ENCODE data around the gene PSMD12. TPM values are rescaled to one million over a fixed set of nuclear protein-coding genes. Genes with fewer than 3 reads are reported as not detected.
"Not testable (repeated sequence)": the region's sequence is repeated elsewhere in the genome, so short reads cannot be mapped to it uniquely, and the experiment has no call there.

The PSMD12 gene
- total RNA-seq, 2 donors from 2014 or later, result 20.0 to 31.1 TPM

- H3K27me3 ChIP-seq, result no peaks in the 10 kb centered on the region
- no peak for TF ChIP-seq CTCF (IDR thresholded peaks at IDR 0.05)
- no peak overlapping the region for H3K4me3 ChIP-seq
- no peak for DNase-seq (ENCODE audit: low spot score)
- H3K27ac ChIP-seq, result no peak overlapping the region
- H3K4me1 ChIP-seq, result no peaks in the 10 kb centered on the region
- H3K9me3 ChIP-seq, result no peaks in the 10 kb centered on the region
- H3K36me3 ChIP-seq, result no peaks in the 10 kb centered on the region
These were observed 38.4 kb downstream of the PSMD12 start for GRCh38 chr17:67328026-67328425.

- H3K27ac ChIP-seq, H3K9me3 ChIP-seq, H3K36me3 ChIP-seq, H3K27me3 ChIP-seq, H3K4me1 ChIP-seq, H3K4me3 ChIP-seq: not testable (repeated sequence)
- DNase-seq (ENCODE audit: low spot score), result peak; percentile 13
These were observed 39.2 kb downstream of the PSMD12 start for GRCh38 chr17:67326959-67327745.

GRCh38 chr17:67326440-67326839 lies 39.9 kb downstream of the PSMD12 start:
- Histone ChIP-seq H3K4me1 (no peaks in the 10 kb centered on the region), H3K4me3 (no peak overlapping the region), H3K9me3 (no peaks in the 10 kb centered on the region), H3K27ac (no peak overlapping the region), H3K36me3 (no peaks in the 10 kb centered on the region), H3K27me3 (no peaks in the 10 kb centered on the region)
- no peak for DNase-seq (ENCODE audit: low spot score)
- TF ChIP-seq CTCF (IDR thresholded peaks at IDR 0.05), result no peak

- H3K4me3 ChIP-seq, result no peak overlapping the region
- H3K27ac ChIP-seq, result no peak overlapping the region
- H3K36me3 ChIP-seq, result no peaks in the 10 kb centered on the region
- H3K27me3 ChIP-seq, result no peaks in the 10 kb centered on the region
- no peaks in the 10 kb centered on the region for H3K9me3 ChIP-seq
- H3K4me1 ChIP-seq, result no peaks in the 10 kb centered on the region
- no peak for DNase-seq (ENCODE audit: low spot score)
- no peak for TF ChIP-seq CTCF (IDR thresholded peaks at IDR 0.05)
These were observed 42.0 kb downstream of the PSMD12 start for GRCh38 chr17:67324330-67324729.

GRCh38 chr17:67323445-67323844 lies 42.9 kb downstream of the PSMD12 start:
- Histone ChIP-seq H3K27ac (no peak overlapping the region), H3K36me3 (no peaks in the 10 kb centered on the region), H3K4me3 (no peak overlapping the region), H3K9me3 (no peaks in the 10 kb centered on the region), H3K27me3 (no peaks in the 10 kb centered on the region), H3K4me1 (no peaks in the 10 kb centered on the region)
- DNase-seq (ENCODE audit: low spot score), result no peak
- no peak for TF ChIP-seq CTCF (IDR thresholded peaks at IDR 0.05)

- Histone ChIP-seq H3K4me3 (no peak overlapping the region), H3K27me3 (no peaks in the 10 kb centered on the region), H3K4me1 (no peaks in the 10 kb centered on the region), H3K27ac (no peak overlapping the region), H3K36me3 (no peaks in the 10 kb centered on the region), H3K9me3 (no peaks in the 10 kb centered on the region)
- TF ChIP-seq CTCF (IDR thresholded peaks at IDR 0.05), result no peak
- no peak for DNase-seq (ENCODE audit: low spot score)
These were observed 44.2 kb downstream of the PSMD12 start for GRCh38 chr17:67322042-67322787.

GRCh38 chr17:67321486-67321885 lies 44.9 kb downstream of the PSMD12 start:
- not testable (repeated sequence) for H3K27me3 ChIP-seq, H3K9me3 ChIP-seq, H3K27ac ChIP-seq

More at GRCh38 chr17:67321486-67321885, 44.9 kb downstream of the PSMD12 start:
- not testable (repeated sequence) for H3K4me3 ChIP-seq; DNase-seq (ENCODE audit: low spot score); H3K4me1 ChIP-seq; H3K36me3 ChIP-seq
